Aorta (tissue), 5 donors: ENCODE measurements around the gene SACM1L. TPM values are rescaled to one million over a fixed set of nuclear protein-coding genes. Genes with fewer than 3 reads are reported as not detected.

Source experiments
- ATAC-seq: fragments of 200-7000 bp; cut with Tn5 transposase; one replicate; pipeline ENCODE4 v1.9.1; 2022; ENCODE audit warnings: moderate library complexity; ENCODE audit not compliant: low FRiP score
- DNase-seq, 2 donors: peaks; one replicate each; pipeline ENCODE4 v3.0.0-alpha.2; 2020
- H3K27ac ChIP-seq, 2 donors: one replicate each; pipeline ENCODE4 v1.5.1; 2013; ENCODE audit warnings: low read length in 2 of 2, mild to moderate bottlenecking in 2 of 2, moderate library complexity in 2 of 2, control low read depth in 1 of 2, inconsistent platforms in 1 of 2, low read depth in 1 of 2
- H3K27me3 ChIP-seq, 2 donors: one replicate each; pipeline ENCODE4 v1.6.1; 2013; ENCODE audit warnings: control low read depth in 1 of 2, low read length in 1 of 2, mild to moderate bottlenecking in 1 of 2, moderate library complexity in 1 of 2; ENCODE audit not compliant: insufficient read depth in 2 of 2, control insufficient read depth in 1 of 2
- H3K36me3 ChIP-seq, 2 donors: one replicate each; pipeline ENCODE4 v1.6.1; 2013; ENCODE audit warnings: control low read depth in 1 of 2, low read length in 1 of 2, mild to moderate bottlenecking in 1 of 2; ENCODE audit not compliant: insufficient read depth in 2 of 2, control insufficient read depth in 1 of 2
- H3K4me1 ChIP-seq, 2 donors: one replicate each; pipeline ENCODE4 v1.6.1; 2013; ENCODE audit warnings: low read length in 2 of 2, control low read depth in 1 of 2, mild to moderate bottlenecking in 1 of 2, moderate library complexity in 1 of 2; ENCODE audit not compliant: insufficient read depth in 2 of 2, control insufficient read depth in 1 of 2
- H3K4me3 ChIP-seq, 2 donors: one replicate each; pipeline ENCODE4 v1.5.1; 2013; ENCODE audit warnings: low read length in 2 of 2, control low read depth in 1 of 2, mild to moderate bottlenecking in 1 of 2
- H3K9me3 ChIP-seq: one replicate; pipeline ENCODE4 v1.6.1; 2013; ENCODE audit warnings: mild to moderate bottlenecking, low read length; ENCODE audit not compliant: control insufficient read depth
- WGBS, 2 donors: extraction: QIAGEN DNeasy Blood & Tissue Kit; methylation state at CpG; one replicate each; pipeline ENCODE4 v1.1.7; 2013; 5-methylcytosine and 5-hydroxymethylcytosine counted together
- intact Hi-C, 2 donors: fragments of 100-400 bp; cut with DNase I; formaldehyde crosslinking; loops; one replicate each; pipeline versions ENCODE4 v1.14.2 to v1.15.0; 2022
- polyA plus RNA-seq, 2 donors: library from polyadenylated mRNA; stranded (reverse); fragments of 200-250 nt; gene quantifications; one replicate each; pipeline ENCODE4 v1.2.3, GENCODE V29; 2013
- total RNA-seq, 2 donors: library from RNA; stranded (reverse); fragmentation: NEBNext Ultra II Directional; extraction: Animal tissue kit (Norgen Biotek cat#: 25700); gene quantifications; one replicate each; pipeline ENCODE4 v1.2.1, GENCODE V29; 2021
- donor health status: healthy with polysubstance abuse.
- donor health status: Bipolar disorder and iron deficiency.
- donor health status: DM: no; HTN: no; CAD: no.
- donor health status: DM: no; HTN: no; CAD: no.
- donor health status: DM: yes; HTN: yes; CAD: no.

Gene SACM1L
- total and polyA plus RNA-seq, 4 donors = 16.4 to 52.3 (median 35.2) TPM

DNA sequence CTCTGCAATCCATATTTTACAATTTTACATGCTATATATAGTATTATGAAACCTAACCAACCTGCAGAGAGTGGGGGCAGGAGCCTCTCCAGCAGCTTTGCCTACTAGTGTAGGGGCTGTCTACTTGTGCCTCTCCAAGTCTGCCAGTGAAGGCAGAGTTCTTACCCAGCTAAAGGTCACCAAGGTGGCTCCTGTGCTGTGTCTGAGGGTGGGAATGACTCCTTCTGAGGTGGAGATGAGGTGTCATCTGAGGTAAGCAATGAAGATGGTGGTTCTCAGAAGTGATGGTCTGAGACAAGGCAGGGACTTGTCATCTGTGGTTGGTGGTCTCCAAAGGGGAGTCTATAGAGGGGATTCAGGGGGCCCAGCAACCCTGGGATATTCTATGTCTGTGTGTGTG is 47.5 kb downstream of the SACM1L start:
- DNase-seq (no peak), ATAC-seq (no peak)
- Histone ChIP-seq H3K36me3 (peaks cover 0 to 12% of the 10 kb centered on the region in 2 donors), H3K27me3 (no peaks in the 10 kb centered on the region), H3K27ac (no peak overlapping the region), H3K9me3 (no peaks in the 10 kb centered on the region), H3K4me1 (no peaks in the 10 kb centered on the region), H3K4me3 (no peak overlapping the region)
- intact Hi-C loops = no loop called here

- Histone ChIP-seq H3K36me3 (peaks cover 0 to 13% of the 10 kb centered on the region in 2 donors), H3K27me3 (no peaks in the 10 kb centered on the region), H3K9me3 (no peaks in the 10 kb centered on the region), H3K27ac (no peak overlapping the region), H3K4me3 (no peak overlapping the region), H3K4me1 (no peaks in the 10 kb centered on the region)
- intact Hi-C loops = no loop called here
- ATAC-seq (no peak), DNase-seq (no peak)
- 85 to 87% methylated on average over 2 of the region's 2 CpGs for WGBS, 2 donors
Measured at GRCh38 chr3:45737234-45737633, 48.0 kb downstream of the SACM1L start.

- DNase-seq (no peak), ATAC-seq (no peak)
- H3K4me1 ChIP-seq = no peaks in the 10 kb centered on the region
- peaks cover 0 to 14% of the 10 kb centered on the region in 2 donors for H3K36me3 ChIP-seq
- intact Hi-C loops = no loop called here
- no peak overlapping the region for H3K27ac ChIP-seq
- H3K4me3 ChIP-seq = no peak overlapping the region
- no peaks in the 10 kb centered on the region for H3K9me3 ChIP-seq
- no peaks in the 10 kb centered on the region for H3K27me3 ChIP-seq
- 85 to 90% methylated on average over 2 of the region's 2 CpGs for WGBS, 2 donors
Measured at GRCh38 chr3:45739991-45740390, 50.8 kb downstream of the SACM1L start.

GRCh38 chr3:45741247-45741646 is 52.1 kb downstream of the SACM1L start:
- no peaks in the 10 kb centered on the region for H3K9me3 ChIP-seq
- no peak overlapping the region for H3K27ac ChIP-seq
- peaks cover 0 to 14% of the 10 kb centered on the region in 2 donors for H3K36me3 ChIP-seq
- H3K27me3 ChIP-seq = no peaks in the 10 kb centered on the region
- no peak overlapping the region for H3K4me3 ChIP-seq
- no peak for ATAC-seq
- intact Hi-C loops = no loop called here
- no peaks in the 10 kb centered on the region for H3K4me1 ChIP-seq
- DNase-seq = no peak

GRCh38 chr3:45741742-45742460 is 52.7 kb downstream of the SACM1L start:
- WGBS, 2 donors = 78 to 81% methylated on average over 6 of the region's 6 CpGs
- Histone ChIP-seq H3K27ac (no peak overlapping the region), H3K9me3 (no peaks in the 10 kb centered on the region), H3K36me3 (peaks cover 0 to 12% of the 10 kb centered on the region in 2 donors), H3K27me3 (no peaks in the 10 kb centered on the region), H3K4me1 (no peaks in the 10 kb centered on the region), H3K4me3 (no peak overlapping the region)
- ATAC-seq (no peak), DNase-seq (no peak)
- intact Hi-C loops = no loop called here

DNA sequence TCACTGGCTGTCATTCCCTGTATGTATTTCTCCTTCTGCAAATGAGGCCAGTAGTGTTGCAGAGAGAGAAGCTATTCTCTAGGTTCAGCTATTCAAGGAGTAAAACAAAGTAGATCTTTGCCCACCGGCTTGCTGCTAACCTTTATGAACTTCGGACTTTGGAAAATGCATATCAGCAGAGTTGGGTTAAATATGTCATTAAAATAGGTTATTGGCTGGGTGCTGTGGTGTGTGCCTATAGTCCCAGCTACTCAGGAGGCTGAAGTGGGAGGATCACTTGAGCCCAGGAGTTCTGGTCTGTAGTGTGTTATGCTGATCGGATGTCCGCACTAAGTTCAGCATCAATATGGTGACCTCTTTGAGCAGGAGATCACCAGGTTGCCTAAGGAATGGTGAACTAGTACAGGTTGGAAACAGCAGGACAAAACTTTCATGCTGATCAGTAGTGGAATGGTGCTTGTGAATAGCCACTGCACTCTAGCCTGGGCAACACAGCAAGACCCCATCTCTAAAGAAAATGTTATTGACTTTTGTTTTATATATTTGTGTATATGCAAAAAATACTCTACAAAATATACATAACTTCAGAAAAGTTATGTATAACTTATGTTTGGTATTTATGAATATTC is 53.4 kb downstream of the SACM1L start:
- no peaks in the 10 kb centered on the region for H3K9me3 ChIP-seq
- intact Hi-C loops = no loop called here
- no peak overlapping the region for H3K27ac ChIP-seq
- DNase-seq = no peak
- H3K4me3 ChIP-seq = no peak overlapping the region
- no peaks in the 10 kb centered on the region for H3K4me1 ChIP-seq
- peaks cover 0 to 12% of the 10 kb centered on the region in 2 donors for H3K36me3 ChIP-seq
- 93 to 97% methylated on average over 4 of the region's 4 CpGs for WGBS, 2 donors
- H3K27me3 ChIP-seq = no peaks in the 10 kb centered on the region
- ATAC-seq = no peak

DNA sequence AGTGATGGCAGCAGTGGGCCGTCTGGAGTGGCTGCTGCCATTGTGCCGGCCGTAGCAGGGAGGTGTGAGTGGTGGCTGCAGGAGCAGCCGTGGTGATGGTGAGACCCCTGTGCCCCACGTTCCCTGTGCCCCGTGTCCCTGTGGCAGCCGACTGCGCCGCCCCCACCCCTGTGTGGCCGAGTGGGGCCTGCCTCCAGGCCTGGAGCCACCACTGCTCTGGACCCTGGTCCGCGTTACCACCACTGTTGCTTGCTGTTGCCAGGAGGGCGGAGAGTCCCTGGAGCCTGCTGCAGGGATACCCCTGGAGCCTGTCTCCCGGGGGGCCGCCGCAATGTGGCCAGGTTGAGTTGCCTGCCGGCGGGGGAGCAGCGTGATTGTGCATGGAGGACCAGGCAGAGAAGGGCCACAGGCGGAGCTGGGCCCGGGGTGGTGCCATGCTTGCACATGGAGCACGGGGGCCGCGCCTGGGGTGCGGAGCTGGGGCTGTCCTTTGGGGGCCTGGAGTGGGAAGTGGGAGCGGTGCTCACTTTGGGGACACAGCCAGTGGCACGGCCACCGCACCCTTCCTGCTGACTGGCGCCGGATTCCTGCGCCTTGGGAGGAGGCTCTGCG is 57.1 kb downstream of the SACM1L start:
- Histone ChIP-seq H3K27me3 (no peaks in the 10 kb centered on the region), H3K36me3 (peaks cover 0 to 4% of the 10 kb centered on the region in 2 donors), H3K27ac (no peak overlapping the region), H3K9me3 (no peaks in the 10 kb centered on the region), H3K4me1 (no peaks in the 10 kb centered on the region), H3K4me3 (no peak overlapping the region)
- DNase-seq (peak in 1 of 2 donors; percentile 67), ATAC-seq (no peak)
- intact Hi-C loops = no loop called here
- 92 to 95% methylated on average over 32 of the region's 32 CpGs for WGBS, 2 donors

DNA sequence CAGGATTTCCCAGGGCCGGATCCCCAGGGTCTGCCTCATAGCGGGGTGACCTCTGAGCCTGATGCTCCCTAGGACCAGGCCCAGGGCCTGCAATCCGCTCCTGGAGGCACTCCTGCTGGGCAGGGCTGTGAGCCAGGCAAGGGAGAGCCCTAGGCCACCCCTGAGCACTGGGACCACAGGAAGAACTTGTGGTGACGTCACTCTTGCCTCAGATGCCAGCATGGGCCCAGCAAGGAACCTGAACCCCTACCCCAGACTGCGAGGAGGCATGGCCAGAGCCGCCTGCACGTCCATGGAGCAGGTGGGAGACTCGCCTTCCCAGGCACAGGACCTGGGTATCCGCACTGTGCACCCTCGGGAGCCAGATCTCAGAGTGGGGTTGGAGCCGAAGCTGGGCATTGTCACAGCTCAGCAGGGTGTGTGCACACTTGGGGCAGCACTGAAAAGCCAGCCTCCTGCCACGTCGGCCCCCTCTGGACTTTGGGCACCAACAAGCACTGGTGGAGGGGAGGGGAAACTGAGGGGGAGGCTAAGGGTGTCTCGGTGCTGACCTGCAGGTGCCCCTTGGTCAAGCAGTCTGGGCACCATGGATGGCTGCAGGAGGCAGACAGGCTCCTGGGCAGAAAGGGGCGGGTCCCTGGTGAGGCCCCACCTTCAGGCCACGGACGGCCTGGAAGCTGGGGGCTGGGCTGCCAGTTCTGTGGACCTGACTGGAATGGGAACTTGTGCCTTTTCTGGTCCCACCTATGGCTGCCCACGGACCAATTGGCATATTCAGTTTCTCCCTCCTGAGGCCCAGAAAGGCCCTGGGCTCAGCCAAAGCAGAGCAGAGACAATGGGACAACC is 57.8 kb downstream of the SACM1L start:
- Histone ChIP-seq H3K27ac (no peak overlapping the region), H3K4me1 (no peaks in the 10 kb centered on the region), H3K9me3 (no peaks in the 10 kb centered on the region), H3K27me3 (no peaks in the 10 kb centered on the region), H3K36me3 (peaks cover 0 to 2% of the 10 kb centered on the region in 2 donors), H3K4me3 (no peak overlapping the region)
- DNase-seq (peak in 1 of 2 donors; percentile 70), ATAC-seq (no peak)
- intact Hi-C loops = no loop called here
- 89 to 94% methylated on average over 17 to 18 of the region's 18 CpGs for WGBS, 2 donors
